GM12865 (cell line): ENCODE results near the gene HEMK1.

Source experiments
- DNase-seq: peaks from one replicate; pipeline ENCODE4 v3.0.0; 2010; ENCODE audit warnings: low read depth
- H3K4me3 ChIP-seq: 2 replicates; pipeline ENCODE4 v1.5.1; 2011; ENCODE audit warnings: mild to moderate bottlenecking, low read depth, low read length, control low read depth
- CTCF ChIP-seq: IDR thresholded peaks from 2 replicates; pipeline ENCODE4 v1.5.1; 2011; ENCODE audit warnings: low read length, control low read depth, low read depth, inconsistent platforms; ENCODE audit not compliant: insufficient read depth; ENCODE audit errors: missing control alignments

The HEMK1 gene

GRCh38 chr3:50534681-50535330 is 34.5 kb upstream of the HEMK1 start:
- H3K4me3 ChIP-seq: no peak overlapping the region
- TF ChIP-seq CTCF: no peak
- no peak for DNase-seq

GRCh38 chr3:50536471-50537180 is 32.7 kb upstream of the HEMK1 start:
- DNase-seq: no peak
- no peak overlapping the region for H3K4me3 ChIP-seq
- TF ChIP-seq CTCF: no peak

GRCh38 chr3:50537421-50538129 is 31.7 kb upstream of the HEMK1 start:
- TF ChIP-seq CTCF: no peak
- DNase-seq: no peak
- no peak overlapping the region for H3K4me3 ChIP-seq

- no peak overlapping the region for H3K4me3 ChIP-seq
- no peak for TF ChIP-seq CTCF
- no peak for DNase-seq
These were observed 29.7 kb upstream of the HEMK1 start for GRCh38 chr3:50539356-50540286.

GRCh38 chr3:50542177-50543034 is 26.9 kb upstream of the HEMK1 start:
- TF ChIP-seq CTCF: peak; percentile 87
- H3K4me3 ChIP-seq: no peak overlapping the region
- DNase-seq: peak; percentile 48

- H3K4me3 ChIP-seq: no peak overlapping the region
- no peak for DNase-seq
- no peak for TF ChIP-seq CTCF
These were observed 23.5 kb upstream of the HEMK1 start for GRCh38 chr3:50545781-50546180.
